Measurements from ENCODE around the gene OR10X1. TPM values are rescaled to one million over a fixed set of nuclear protein-coding genes. Genes with fewer than 3 reads are reported as not detected.

OR10X1 gene
- total and polyA plus RNA-seq, 2 experiments from 2014 or later = not detected

Other genes with a start within 250 kb of the OR10X1 start
- gene CD1B, start 248.4 kb downstream of the OR10X1 start, total RNA-seq = not detected in 2 replicates
- gene CD1B, start 248.4 kb downstream of the OR10X1 start, polyA plus RNA-seq = not detected in 2 replicates
- gene CD1E, start 226.0 kb downstream of the OR10X1 start, total RNA-seq = not detected in 2 replicates
- gene CD1E, start 226.0 kb downstream of the OR10X1 start, polyA plus RNA-seq = not detected in 2 replicates
- gene OR10T2, start 180.4 kb downstream of the OR10X1 start, total RNA-seq = not detected in 2 replicates
- gene OR10T2, start 180.4 kb downstream of the OR10X1 start, polyA plus RNA-seq = not detected in 2 replicates
- gene OR10K2, start 153.7 kb downstream of the OR10X1 start, total RNA-seq = not detected in 2 replicates
- gene OR10K2, start 153.7 kb downstream of the OR10X1 start, polyA plus RNA-seq = not detected in 2 replicates
- not detected in 2 replicates for gene OR10K1, start 118.1 kb downstream of the OR10X1 start, total RNA-seq
- gene OR10K1, start 118.1 kb downstream of the OR10X1 start, polyA plus RNA-seq = not detected in 2 replicates
- gene OR10R2, start 107.7 kb downstream of the OR10X1 start, total RNA-seq = not detected in 2 replicates
- not detected in 2 replicates for gene OR10R2, start 107.7 kb downstream of the OR10X1 start, polyA plus RNA-seq
- not detected in 2 replicates for gene OR6Y1, start 25.5 kb downstream of the OR10X1 start, total RNA-seq
- not detected in 2 replicates for gene OR6Y1, start 25.5 kb downstream of the OR10X1 start, polyA plus RNA-seq
- not detected in 2 replicates for gene OR6P1, start 9.3 kb downstream of the OR10X1 start, total RNA-seq
- gene OR6P1, start 9.3 kb downstream of the OR10X1 start, polyA plus RNA-seq = not detected in 2 replicates
- not detected in 2 replicates for gene OR10Z1, start 25.4 kb upstream of the OR10X1 start, total RNA-seq
- gene OR10Z1, start 25.4 kb upstream of the OR10X1 start, polyA plus RNA-seq = not detected in 2 replicates
- 0.03 and 0.04 TPM in 2 replicates for gene SPTA1, start 106.8 kb upstream of the OR10X1 start, total RNA-seq
- gene SPTA1, start 106.8 kb upstream of the OR10X1 start, polyA plus RNA-seq = 1.1 TPM in 1 of 2 replicates, not detected in the other
- not detected in 2 replicates for gene OR6K2, start 120.8 kb upstream of the OR10X1 start, total RNA-seq
- not detected in 2 replicates for gene OR6K2, start 120.8 kb upstream of the OR10X1 start, polyA plus RNA-seq
- gene OR6K3, start 140.8 kb upstream of the OR10X1 start, total RNA-seq = not detected in 2 replicates
- gene OR6K3, start 140.8 kb upstream of the OR10X1 start, polyA plus RNA-seq = not detected in 2 replicates
- gene OR6K6, start 174.8 kb upstream of the OR10X1 start, total RNA-seq = not detected in 2 replicates
- gene OR6K6, start 174.8 kb upstream of the OR10X1 start, polyA plus RNA-seq = not detected in 2 replicates
- gene OR6N1, start 192.3 kb upstream of the OR10X1 start, total RNA-seq = not detected in 2 replicates
- gene OR6N1, start 192.3 kb upstream of the OR10X1 start, polyA plus RNA-seq = not detected in 2 replicates
- gene OR6N2, start 201.3 kb upstream of the OR10X1 start, total RNA-seq = not detected in 2 replicates
- gene OR6N2, start 201.3 kb upstream of the OR10X1 start, polyA plus RNA-seq = not detected in 2 replicates